Thoracic aorta (tissue), 2 donors: ENCODE measurements around the gene PRTFDC1. TPM values are rescaled to one million over a fixed set of nuclear protein-coding genes. Genes with fewer than 3 reads are reported as not detected.

Source experiments
- ATAC-seq: fragments of 150-250 bp; one replicate; pipeline ENCODE4 v1.8.0; 2017; ENCODE audit warnings: low read depth; ENCODE audit not compliant: insufficient number of reproducible peaks, low FRiP score
- DNase-seq: peaks from one replicate; pipeline ENCODE4 v3.0.0-alpha.2; 2020; ENCODE audit warnings: low spot score
- H3K27ac ChIP-seq, 2 donors: fragments of 200-600 bp; sonication (generic); 1 replicate in 1 of 2; 2 replicates in 1 of 2; pipeline ENCODE4 v1.5.1; 2016; ENCODE audit warnings: mild to moderate bottlenecking in 2 of 2, moderate library complexity in 2 of 2
- H3K27me3 ChIP-seq: fragments of 200-600 bp; sonication (generic); replicated peaks from 2 replicates; pipeline ENCODE4 v1.6.0; 2016; ENCODE audit warnings: mild to moderate bottlenecking; ENCODE audit not compliant: insufficient read depth
- H3K36me3 ChIP-seq: fragments of 200-600 bp; sonication (generic); one replicate; pipeline ENCODE4 v1.5.1; 2016
- H3K4me1 ChIP-seq, 2 donors: fragments of 200-600 bp; sonication (generic); 1 replicate in 1 of 2; 2 replicates in 1 of 2; pipeline versions ENCODE4 v1.5.1 to v1.6.0; 2016; ENCODE audit warnings: low read depth in 2 of 2, mild to moderate bottlenecking in 1 of 2; ENCODE audit not compliant: control insufficient read depth in 1 of 2
- H3K4me3 ChIP-seq: fragments of 200-600 bp; sonication (generic); 2 replicates; pipeline ENCODE4 v1.5.1; 2016; ENCODE audit warnings: mild to moderate bottlenecking
- H3K9me3 ChIP-seq: fragments of 200-600 bp; sonication (generic); 2 replicates; pipeline ENCODE4 v1.5.1; 2016
- total RNA-seq, 2 donors: library from RNA; depleted of rRNA; stranded (reverse); fragments of >200 nt; gene quantifications; one replicate each; pipeline versions ENCODE4 v1.1.0 to v1.2.3, GENCODE V29; 2016
- TF ChIP-seq, protein P1 (sequence below): fragments of 200-600 bp; sonication (generic); IDR thresholded peaks from one replicate; pipeline ENCODE4 v1.5.1; 2019; ENCODE audit warnings: antibody characterized with exemption

PRTFDC1 gene
- total RNA-seq, 2 donors from 2014 or later: 6.2 to 7.3 TPM

DNA sequence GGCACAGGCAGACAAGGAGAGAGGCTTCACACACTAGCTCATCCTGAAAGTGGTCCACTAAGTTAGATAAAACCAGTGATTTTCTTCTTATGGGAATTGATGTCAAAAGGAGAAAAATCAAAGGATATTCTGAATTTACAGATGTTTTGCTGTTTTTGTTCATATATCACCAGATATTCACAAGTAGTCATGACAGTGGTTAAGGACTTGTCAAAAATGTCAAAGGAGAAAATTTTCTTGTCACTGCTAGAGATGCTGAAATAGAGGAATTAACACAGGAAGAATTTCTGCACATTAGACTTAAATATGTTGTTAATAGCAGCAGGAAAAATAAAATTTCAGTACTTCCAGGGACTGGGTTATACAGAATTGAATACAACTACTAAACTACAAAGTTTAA, 78.3 kb downstream of the PRTFDC1 start:
- Histone ChIP-seq H3K4me3 (no peak overlapping the region), H3K27me3 (no peaks in the 10 kb centered on the region), H3K4me1 (peaks cover 0 to 10% of the 10 kb centered on the region in 2 donors), H3K9me3 (no peaks in the 10 kb centered on the region), H3K36me3 (no peaks in the 10 kb centered on the region), H3K27ac (no peak overlapping the region)
- DNase-seq (no peak), ATAC-seq (no peak)
- TF ChIP-seq, protein P1, sequence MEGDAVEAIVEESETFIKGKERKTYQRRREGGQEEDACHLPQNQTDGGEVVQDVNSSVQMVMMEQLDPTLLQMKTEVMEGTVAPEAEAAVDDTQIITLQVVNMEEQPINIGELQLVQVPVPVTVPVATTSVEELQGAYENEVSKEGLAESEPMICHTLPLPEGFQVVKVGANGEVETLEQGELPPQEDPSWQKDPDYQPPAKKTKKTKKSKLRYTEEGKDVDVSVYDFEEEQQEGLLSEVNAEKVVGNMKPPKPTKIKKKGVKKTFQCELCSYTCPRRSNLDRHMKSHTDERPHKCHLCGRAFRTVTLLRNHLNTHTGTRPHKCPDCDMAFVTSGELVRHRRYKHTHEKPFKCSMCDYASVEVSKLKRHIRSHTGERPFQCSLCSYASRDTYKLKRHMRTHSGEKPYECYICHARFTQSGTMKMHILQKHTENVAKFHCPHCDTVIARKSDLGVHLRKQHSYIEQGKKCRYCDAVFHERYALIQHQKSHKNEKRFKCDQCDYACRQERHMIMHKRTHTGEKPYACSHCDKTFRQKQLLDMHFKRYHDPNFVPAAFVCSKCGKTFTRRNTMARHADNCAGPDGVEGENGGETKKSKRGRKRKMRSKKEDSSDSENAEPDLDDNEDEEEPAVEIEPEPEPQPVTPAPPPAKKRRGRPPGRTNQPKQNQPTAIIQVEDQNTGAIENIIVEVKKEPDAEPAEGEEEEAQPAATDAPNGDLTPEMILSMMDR: no peak

DNA sequence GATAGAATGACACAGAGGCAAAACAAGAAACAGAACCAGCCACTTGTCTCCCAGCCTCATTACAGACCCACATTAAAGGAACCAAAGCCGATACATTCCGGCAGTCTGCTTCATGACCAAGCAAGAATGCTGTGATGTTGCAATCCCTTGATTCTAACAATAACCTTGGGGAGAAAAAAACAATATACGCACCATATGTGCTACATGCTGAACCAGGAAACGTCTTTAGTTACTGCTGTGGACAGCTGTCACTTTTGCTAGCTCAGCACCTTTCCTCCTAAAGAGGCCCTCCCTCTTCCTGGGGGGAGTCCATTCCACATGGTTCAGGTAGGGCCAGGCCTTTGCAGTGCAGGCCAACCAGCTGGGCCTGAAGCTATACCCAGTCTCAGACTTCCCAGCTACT, 79.1 kb downstream of the PRTFDC1 start:
- no peak for DNase-seq
- ATAC-seq: peak; percentile 49
- TF ChIP-seq, protein P1: no peak
- peaks cover 0 to 10% of the 10 kb centered on the region in 2 donors for H3K4me1 ChIP-seq
- peak overlapping the region in 1 of 2 donors; percentile 51 for H3K27ac ChIP-seq
- H3K4me3 ChIP-seq: no peak overlapping the region
- H3K9me3 ChIP-seq: no peaks in the 10 kb centered on the region
- H3K36me3 ChIP-seq: no peaks in the 10 kb centered on the region
- H3K27me3 ChIP-seq: no peaks in the 10 kb centered on the region

DNA sequence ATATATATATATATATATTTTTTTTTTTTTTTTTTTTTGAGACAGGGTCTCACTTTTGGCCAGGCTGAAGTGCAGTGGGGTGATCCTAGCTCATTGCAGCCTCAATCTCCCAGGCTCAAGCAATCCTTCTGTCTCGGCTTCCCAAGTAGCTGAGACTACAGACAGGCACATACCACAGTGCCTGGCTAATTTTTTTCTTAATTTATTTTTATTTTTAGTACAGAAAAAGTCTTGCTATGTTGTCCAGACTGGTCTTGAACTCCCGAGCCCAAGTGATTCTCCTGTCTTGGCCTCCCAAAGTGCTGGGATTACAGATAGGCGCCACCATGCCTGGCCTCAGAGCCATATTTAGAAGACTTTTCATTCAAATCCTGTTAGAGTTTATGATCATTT, 79.6 kb downstream of the PRTFDC1 start:
- Histone ChIP-seq H3K9me3 (no peaks in the 10 kb centered on the region), H3K36me3 (no peaks in the 10 kb centered on the region), H3K27ac (peak overlapping the region in 1 of 2 donors; percentile 51), H3K4me3 (no peak overlapping the region), H3K4me1 (peaks cover 0 to 10% of the 10 kb centered on the region in 2 donors), H3K27me3 (no peaks in the 10 kb centered on the region)
- DNase-seq: no peak
- no peak for ATAC-seq
- TF ChIP-seq, protein P1: no peak

DNA sequence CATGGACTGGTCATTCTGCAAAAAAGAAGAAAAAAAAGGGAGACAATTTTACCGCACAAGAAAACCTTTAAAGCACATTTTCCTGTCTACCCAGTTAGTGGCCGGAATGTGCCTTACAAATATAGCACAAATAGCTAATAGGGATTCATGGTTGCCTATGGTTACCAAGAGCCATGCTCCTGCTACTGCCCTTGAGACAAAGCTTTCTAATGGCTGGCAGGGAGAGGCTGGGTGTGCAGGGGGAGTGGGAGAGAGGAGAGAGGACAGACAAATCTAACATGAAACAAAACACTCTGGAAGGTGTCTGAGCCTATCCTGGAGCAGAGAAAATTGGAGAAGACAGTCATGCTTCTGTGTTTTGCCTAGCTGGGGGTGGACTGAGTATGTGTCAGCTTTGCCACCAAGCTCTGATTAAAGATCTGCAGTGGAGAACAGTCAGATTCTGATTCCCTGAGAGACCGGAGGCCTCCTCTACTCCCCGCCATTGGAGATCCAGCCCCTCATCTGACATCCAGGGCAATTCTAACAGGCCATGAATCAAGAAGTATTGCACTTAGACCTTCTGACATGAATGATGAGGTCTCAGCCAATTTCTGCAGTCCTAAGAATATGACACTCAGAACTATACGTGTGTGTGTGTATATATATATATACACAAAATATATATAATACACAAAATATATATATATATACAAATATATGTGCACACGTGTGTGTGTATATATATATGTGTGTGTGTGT, 80.2 kb downstream of the PRTFDC1 start:
- no peak overlapping the region for H3K27ac ChIP-seq
- H3K4me1 ChIP-seq: peaks cover 0 to 10% of the 10 kb centered on the region in 2 donors
- TF ChIP-seq, protein P1: no peak
- H3K9me3 ChIP-seq: no peaks in the 10 kb centered on the region
- DNase-seq: no peak
- no peaks in the 10 kb centered on the region for H3K27me3 ChIP-seq
- no peak for ATAC-seq
- H3K4me3 ChIP-seq: no peak overlapping the region
- H3K36me3 ChIP-seq: no peaks in the 10 kb centered on the region

DNA sequence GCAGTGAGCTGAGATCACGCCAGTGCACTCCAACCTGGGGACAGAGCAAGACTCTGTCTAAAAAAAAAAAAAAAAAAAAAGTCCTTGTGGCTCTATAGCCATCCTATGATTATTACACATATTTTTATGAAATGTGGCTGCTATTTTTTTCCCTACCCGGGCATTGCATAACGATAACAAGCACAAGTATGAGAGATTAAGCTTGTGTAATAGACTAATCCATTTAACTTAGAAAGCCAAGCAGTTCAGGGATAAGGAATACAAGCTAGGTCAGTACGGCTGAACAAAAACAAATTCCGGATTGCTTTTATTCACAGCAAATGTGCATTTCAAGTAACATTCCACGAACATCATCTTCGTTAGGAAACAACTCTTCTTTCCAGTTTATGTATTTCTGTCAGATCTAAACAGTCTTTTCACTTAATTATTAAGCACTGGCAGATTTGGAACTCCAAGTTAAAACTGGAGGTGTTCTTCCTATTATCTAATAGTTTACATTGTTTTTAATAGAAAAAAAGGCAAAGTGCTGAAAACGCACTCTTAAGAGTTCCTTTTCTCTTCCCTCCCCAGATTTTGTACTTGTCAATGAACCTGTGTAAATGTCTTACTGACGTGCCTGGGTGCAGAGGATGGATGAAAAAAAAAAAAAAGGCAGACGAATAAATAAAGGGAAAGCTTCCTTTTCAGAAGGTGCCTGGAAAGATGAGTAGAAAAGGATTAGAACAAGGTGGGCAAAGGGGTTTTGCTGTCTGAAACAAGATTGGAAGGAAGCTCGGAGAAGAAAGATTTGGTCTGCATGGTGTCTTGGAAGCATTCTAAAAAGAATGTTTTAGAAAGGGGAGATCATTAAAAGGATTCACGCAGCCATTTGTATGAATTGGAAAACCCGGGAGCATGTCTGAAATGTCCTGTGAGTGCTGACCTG, 81.1 kb downstream of the PRTFDC1 start:
- peaks cover 7 to 10% of the 10 kb centered on the region in 2 donors for H3K4me1 ChIP-seq
- DNase-seq: no peak
- H3K4me3 ChIP-seq: no peak overlapping the region
- no peaks in the 10 kb centered on the region for H3K9me3 ChIP-seq
- TF ChIP-seq, protein P1: no peak
- no peak overlapping the region for H3K27ac ChIP-seq
- no peaks in the 10 kb centered on the region for H3K36me3 ChIP-seq
- H3K27me3 ChIP-seq: no peaks in the 10 kb centered on the region
- no peak for ATAC-seq
